ENCODE measurements around the gene NUAK1. TPM values are rescaled to one million over a fixed set of nuclear protein-coding genes. Genes with fewer than 3 reads are reported as not detected.

NUAK1 gene
- total RNA-seq, 4 donors from 2014 or later = 1.1 to 5.1 (median 2.3) TPM

DNA sequence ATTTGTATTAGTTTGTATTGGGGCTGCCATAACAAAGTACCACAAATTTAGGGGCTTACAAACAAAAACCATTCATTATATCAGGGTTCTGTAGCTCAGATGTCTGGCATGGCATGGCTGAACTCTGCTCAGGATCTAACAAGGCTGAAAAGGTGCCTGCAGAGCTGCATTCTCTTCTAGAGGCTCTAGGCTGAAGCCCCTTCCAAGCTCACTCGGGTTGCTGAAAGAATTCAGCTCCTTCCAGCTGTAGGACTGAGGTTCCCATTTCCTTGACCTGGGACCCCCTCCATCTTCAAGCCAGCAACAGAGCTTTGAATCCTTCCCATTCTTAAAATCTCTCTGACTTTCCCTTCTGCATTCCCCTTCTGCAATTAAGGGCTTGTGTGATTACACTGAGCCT, 90.7 kb downstream of the NUAK1 start:
- Histone ChIP-seq H3K27ac (no peak overlapping the region), H3K36me3 (no peaks in the 10 kb centered on the region), H3K4me1 (no peaks in the 10 kb centered on the region), H3K9me3 (no peaks in the 10 kb centered on the region), H3K4me3 (no peak overlapping the region), H3K27me3 (peaks cover 0 to 17% (median 0%) of the 10 kb centered on the region in 4 donors)
- DNase-seq = no peak
- intact Hi-C loops (cut with DNase I) = no loop called here
- TF ChIP-seq, protein P1, sequence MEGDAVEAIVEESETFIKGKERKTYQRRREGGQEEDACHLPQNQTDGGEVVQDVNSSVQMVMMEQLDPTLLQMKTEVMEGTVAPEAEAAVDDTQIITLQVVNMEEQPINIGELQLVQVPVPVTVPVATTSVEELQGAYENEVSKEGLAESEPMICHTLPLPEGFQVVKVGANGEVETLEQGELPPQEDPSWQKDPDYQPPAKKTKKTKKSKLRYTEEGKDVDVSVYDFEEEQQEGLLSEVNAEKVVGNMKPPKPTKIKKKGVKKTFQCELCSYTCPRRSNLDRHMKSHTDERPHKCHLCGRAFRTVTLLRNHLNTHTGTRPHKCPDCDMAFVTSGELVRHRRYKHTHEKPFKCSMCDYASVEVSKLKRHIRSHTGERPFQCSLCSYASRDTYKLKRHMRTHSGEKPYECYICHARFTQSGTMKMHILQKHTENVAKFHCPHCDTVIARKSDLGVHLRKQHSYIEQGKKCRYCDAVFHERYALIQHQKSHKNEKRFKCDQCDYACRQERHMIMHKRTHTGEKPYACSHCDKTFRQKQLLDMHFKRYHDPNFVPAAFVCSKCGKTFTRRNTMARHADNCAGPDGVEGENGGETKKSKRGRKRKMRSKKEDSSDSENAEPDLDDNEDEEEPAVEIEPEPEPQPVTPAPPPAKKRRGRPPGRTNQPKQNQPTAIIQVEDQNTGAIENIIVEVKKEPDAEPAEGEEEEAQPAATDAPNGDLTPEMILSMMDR (IDR thresholded peaks at IDR 0.05) = no peak
- no peak for TF ChIP-seq POLR2A (IDR thresholded peaks at IDR 0.05)
- 67 to 82% methylated on average over 1 of the region's 1 CpG for WGBS, 2 donors

DNA sequence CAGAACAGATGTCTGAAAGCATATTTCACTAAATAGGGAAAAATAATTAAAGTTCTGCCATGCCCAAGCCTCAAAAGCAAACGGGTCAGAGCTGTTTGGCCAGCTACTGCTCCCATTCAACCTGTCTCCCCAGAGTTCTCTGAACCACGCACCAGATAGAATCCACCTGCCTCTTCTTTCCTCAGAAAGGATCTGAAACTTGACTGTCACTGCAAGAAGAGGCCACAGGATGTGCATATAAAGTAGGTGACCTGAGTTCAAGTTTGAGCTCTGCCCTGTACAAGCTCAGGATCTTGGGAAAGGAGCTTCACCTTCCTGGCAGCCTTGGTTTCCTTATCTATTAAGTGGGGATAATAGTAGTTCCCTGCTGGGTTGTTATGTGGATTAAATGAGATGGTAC, 91.8 kb downstream of the NUAK1 start:
- H3K27ac ChIP-seq = no peak overlapping the region
- intact Hi-C loops (cut with DNase I) = no loop called here
- no peak overlapping the region for H3K4me3 ChIP-seq
- H3K4me1 ChIP-seq = no peaks in the 10 kb centered on the region
- TF ChIP-seq, protein P1 (IDR thresholded peaks at IDR 0.05) = no peak
- no peak for TF ChIP-seq POLR2A (IDR thresholded peaks at IDR 0.05)
- no peak for DNase-seq
- H3K27me3 ChIP-seq = peaks cover 0 to 17% (median 0%) of the 10 kb centered on the region in 4 donors
- no peaks in the 10 kb centered on the region for H3K36me3 ChIP-seq
- WGBS, 2 donors = 71 to 82% methylated on average over 2 of the region's 2 CpGs
- no peaks in the 10 kb centered on the region for H3K9me3 ChIP-seq

DNA sequence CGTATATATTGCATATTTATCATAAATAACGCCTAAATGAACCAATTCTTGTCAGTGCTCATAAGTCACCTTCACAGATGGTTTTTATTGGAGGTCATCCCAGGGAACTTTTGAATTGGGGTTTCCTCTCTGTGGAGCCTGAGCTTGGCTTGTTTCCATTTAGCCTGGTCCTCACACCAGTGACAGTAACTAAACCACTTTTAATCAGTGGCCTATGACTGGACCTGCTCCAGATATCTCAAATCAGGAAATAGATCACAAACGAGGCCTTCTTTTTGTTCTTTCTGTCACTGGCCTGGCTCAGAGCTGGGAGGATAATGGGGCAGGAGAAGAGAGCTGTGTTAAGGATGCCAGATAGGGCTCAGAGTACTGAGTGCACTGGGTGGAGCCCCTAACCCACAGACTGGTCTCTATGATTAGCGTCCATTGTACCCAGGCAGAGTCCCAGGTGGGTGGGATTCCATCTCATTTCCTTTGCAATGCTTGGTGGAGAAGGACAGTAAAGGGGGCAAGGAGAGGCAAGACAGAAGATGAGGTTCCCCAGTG, 92.4 kb downstream of the NUAK1 start:
- H3K4me3 ChIP-seq = no peak overlapping the region
- intact Hi-C loops (cut with DNase I) = no loop called here
- H3K9me3 ChIP-seq = no peaks in the 10 kb centered on the region
- TF ChIP-seq POLR2A (IDR thresholded peaks at IDR 0.05) = no peak
- TF ChIP-seq, protein P1 (IDR thresholded peaks at IDR 0.05) = no peak
- no peak overlapping the region for H3K27ac ChIP-seq
- no peak for DNase-seq
- 68 to 82% methylated on average over 3 to 4 of the region's 4 CpGs for WGBS, 2 donors
- H3K27me3 ChIP-seq = peaks cover 0 to 13% (median 0%) of the 10 kb centered on the region in 4 donors
- no peaks in the 10 kb centered on the region for H3K4me1 ChIP-seq
- H3K36me3 ChIP-seq = no peaks in the 10 kb centered on the region

DNA sequence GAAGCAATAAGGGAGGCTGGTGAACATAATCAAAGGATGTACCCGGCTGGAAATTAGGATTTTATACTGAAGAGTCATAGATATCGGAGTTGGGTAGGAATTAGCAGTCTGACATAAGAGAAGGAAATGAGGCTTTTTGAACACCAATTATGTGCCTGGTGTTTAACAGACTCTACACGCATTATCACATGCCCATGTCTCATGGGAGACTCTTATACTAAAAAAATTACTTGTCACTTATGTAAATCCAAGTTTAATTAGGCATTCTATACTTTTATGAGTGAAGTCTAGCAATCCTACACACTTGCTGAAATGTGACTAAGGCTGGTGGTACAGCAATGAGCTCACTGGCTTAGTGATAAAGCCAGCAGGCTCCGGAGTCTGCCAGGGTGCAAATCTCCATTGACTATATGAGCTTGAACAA, 93.5 kb downstream of the NUAK1 start:
- 84 to 86% methylated on average over 4 of the region's 4 CpGs for WGBS, 2 donors
- TF ChIP-seq POLR2A (IDR thresholded peaks at IDR 0.05) = no peak
- TF ChIP-seq, protein P1 (IDR thresholded peaks at IDR 0.05) = no peak
- no peaks in the 10 kb centered on the region for H3K9me3 ChIP-seq
- no peak overlapping the region for H3K27ac ChIP-seq
- no peak for DNase-seq
- intact Hi-C loops (cut with DNase I) = no loop called here
- H3K4me3 ChIP-seq = no peak overlapping the region
- peaks cover 0 to 11% (median 0%) of the 10 kb centered on the region in 4 donors for H3K27me3 ChIP-seq
- H3K4me1 ChIP-seq = no peaks in the 10 kb centered on the region
- H3K36me3 ChIP-seq = no peaks in the 10 kb centered on the region

DNA sequence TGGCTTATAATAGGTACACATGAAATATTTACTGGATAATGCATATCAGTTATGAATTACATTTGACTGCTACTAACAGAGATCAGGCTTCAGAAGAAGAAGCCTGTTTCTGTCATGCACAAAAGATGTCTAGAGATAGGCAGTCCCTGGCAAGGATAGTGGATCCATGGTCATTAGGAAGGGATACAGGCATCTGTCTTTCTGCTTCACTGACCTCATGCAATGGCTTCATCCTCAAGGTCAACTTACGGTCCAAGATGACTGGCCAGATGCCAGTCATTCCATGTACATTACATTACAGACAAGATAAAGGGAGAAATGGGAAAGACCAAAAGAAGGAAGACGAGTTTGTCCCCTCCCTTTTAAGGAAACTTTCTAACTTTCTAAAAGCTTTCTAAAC, 94.0 kb downstream of the NUAK1 start:
- TF ChIP-seq, protein P1 (IDR thresholded peaks at IDR 0.05) = no peak
- no peak for TF ChIP-seq POLR2A (IDR thresholded peaks at IDR 0.05)
- Histone ChIP-seq H3K4me3 (no peak overlapping the region), H3K27me3 (peaks cover 0 to 7% (median 0%) of the 10 kb centered on the region in 4 donors), H3K27ac (no peak overlapping the region), H3K4me1 (no peaks in the 10 kb centered on the region), H3K9me3 (no peaks in the 10 kb centered on the region), H3K36me3 (no peaks in the 10 kb centered on the region)
- intact Hi-C loops (cut with DNase I) = no loop called here
- no peak for DNase-seq
- 53 to 59% methylated on average over 2 of the region's 2 CpGs for WGBS, 2 donors

Measured in esophagus squamous epithelium (tissue), 5 donors.